CD4-positive, alpha-beta memory T cell (primary cell): Measurements from ENCODE around the gene CORO2A. TPM values are rescaled to one million over a fixed set of nuclear protein-coding genes. Genes with fewer than 3 reads are reported as not detected.

ENCODE experiments used
- CTCF ChIA-PET: fragments of 350-600 bp; sonication (Branson Sonifier 250); formaldehyde crosslinking; loops from one replicate; lab custom pipeline; 2021; ENCODE audit warnings: inconsistent platforms; ENCODE audit not compliant: partially characterized antibody; lab: Charles Lee
- POLR2A ChIA-PET: fragments of 350-600 bp; sonication (Branson Sonifier 250); formaldehyde crosslinking; loops from one replicate; lab custom pipeline; 2021; ENCODE audit not compliant: partially characterized antibody; lab: Charles Lee
- DNase-seq, 5 donors: peaks; one replicate each; pipeline versions ENCODE4 v3.0.0 to v3.0.0-alpha.2; 2020 to 2022; ENCODE audit warnings: mixed read lengths in 1 of 5
- H3K27ac ChIP-seq: one replicate; pipeline ENCODE4 v1.7.0; 2013; ENCODE audit warnings: low read depth, low read length
- H3K27me3 ChIP-seq: 2 replicates; pipeline ENCODE4 v1.7.0; 2013; ENCODE audit warnings: mild to moderate bottlenecking, low read length, moderate library complexity; ENCODE audit not compliant: insufficient read depth
- H3K36me3 ChIP-seq: 2 replicates; pipeline ENCODE4 v1.7.0; 2013; ENCODE audit warnings: mild to moderate bottlenecking, low read length, moderate library complexity; ENCODE audit not compliant: insufficient read depth
- H3K4me1 ChIP-seq: 2 replicates; pipeline ENCODE4 v1.7.0; 2013; ENCODE audit warnings: mild to moderate bottlenecking, low read length, moderate library complexity; ENCODE audit not compliant: insufficient read depth
- H3K4me3 ChIP-seq, 2 donors: one replicate each; pipeline ENCODE4 v1.7.0; 2013; ENCODE audit warnings: low read length in 2 of 2, mild to moderate bottlenecking in 1 of 2
- H3K9me3 ChIP-seq, 2 donors: one replicate each; pipeline ENCODE4 v1.7.0; 2013; ENCODE audit warnings: low read length in 2 of 2, control low read depth in 1 of 2; ENCODE audit not compliant: control insufficient read depth in 1 of 2
- H3K27ac Mint-ChIP-seq, 7 donors: one replicate each; pipeline ENCODE4 v1.8.0; 2020 to 2021; ENCODE audit warnings: mixed read lengths in 7 of 7, mild to moderate bottlenecking in 6 of 7, inconsistent platforms in 3 of 7, moderate library complexity in 3 of 7
- H3K27me3 Mint-ChIP-seq, 2 donors: one replicate each; pipeline ENCODE4 v1.8.0; 2020 to 2021; ENCODE audit warnings: mixed read lengths in 2 of 2
- H3K36me3 Mint-ChIP-seq, 2 donors: one replicate each; pipeline ENCODE4 v1.8.0; 2020 to 2021; ENCODE audit warnings: mixed read lengths in 2 of 2, inconsistent platforms in 1 of 2, mild to moderate bottlenecking in 1 of 2
- H3K4me1 Mint-ChIP-seq, 4 donors: one replicate each; pipeline ENCODE4 v1.8.0; 2020 to 2021; ENCODE audit warnings: mixed read lengths in 4 of 4, mild to moderate bottlenecking in 1 of 4
- H3K4me3 Mint-ChIP-seq, 8 donors: one replicate each; pipeline ENCODE4 v1.8.0; 2020 to 2021; ENCODE audit warnings: mixed read lengths in 8 of 8, mild to moderate bottlenecking in 7 of 8, moderate library complexity in 6 of 8, inconsistent platforms in 3 of 8
- H3K9me3 Mint-ChIP-seq, 8 donors: one replicate each; pipeline ENCODE4 v1.8.0; 2020 to 2021; ENCODE audit warnings: mixed read lengths in 8 of 8, mild to moderate bottlenecking in 5 of 8, inconsistent platforms in 3 of 8, moderate library complexity in 1 of 8
- intact Hi-C: fragments of 100-400 bp; cut with micrococcal nuclease; formaldehyde crosslinking; loops from one replicate; pipeline ENCODE4 v1.15.1; 2023
- polyA plus RNA-seq, 2 donors: library from polyadenylated mRNA; unstranded; fragments of 300-500 nt; fragmentation: Illumina TruSeq; gene quantifications; one replicate each; pipeline ENCODE4 v1.2.3, GENCODE V29; 2021
- total RNA-seq, 2 experiments: library from RNA; stranded (reverse); gene quantifications; one replicate each; pipeline ENCODE4 v1.2.3, GENCODE V29; 2021

CORO2A gene
- total and polyA plus RNA-seq, 4 experiments from 2014 or later, result 4.4 to 11.9 (median 8.5) TPM

- H3K9me3 Mint-ChIP-seq, result peaks cover 0 to 2% (median 0%) of the 10 kb centered on the region in 8 donors
- Histone ChIP-seq H3K9me3 (no peaks in the 10 kb centered on the region), H3K27me3 (no peaks in the 10 kb centered on the region), H3K36me3 (peaks cover 16% of the 10 kb centered on the region), H3K27ac (no peak overlapping the region), H3K4me3 (no peak overlapping the region), H3K4me1 (no peaks in the 10 kb centered on the region)
- H3K4me1 Mint-ChIP-seq, result peaks cover 0 to 8% (median 2%) of the 10 kb centered on the region in 4 donors
- CTCF ChIA-PET, result no interaction called here
- DNase-seq, result no peak
- intact Hi-C loops, result no loop called here
- peaks cover 36 to 58% of the 10 kb centered on the region in 2 donors for H3K36me3 Mint-ChIP-seq
- no peaks in the 10 kb centered on the region for H3K27me3 Mint-ChIP-seq
- H3K27ac Mint-ChIP-seq, result no peak overlapping the region
- no peak overlapping the region for H3K4me3 Mint-ChIP-seq
- POLR2A ChIA-PET, result no interaction called here
Observed at GRCh38 chr9:98227883-98228282, 35.4 kb upstream of the CORO2A start.

- CTCF ChIA-PET, result interaction anchor here (1.9 kb wide), 1 partner anchor 10 kb away, joined by 7 read pairs; no protein-coding TSS in a partner anchor
- H3K27ac ChIP-seq, result no peak overlapping the region
- H3K36me3 ChIP-seq, result peaks cover 11% of the 10 kb centered on the region
- H3K9me3 ChIP-seq, result no peaks in the 10 kb centered on the region
- POLR2A ChIA-PET, result no interaction called here
- Mint-ChIP-seq H3K4me3 (no peak overlapping the region), H3K9me3 (peaks cover 0 to 2% (median 0%) of the 10 kb centered on the region in 8 donors), H3K27me3 (no peaks in the 10 kb centered on the region), H3K27ac (no peak overlapping the region), H3K36me3 (peaks cover 41 to 56% of the 10 kb centered on the region in 2 donors), H3K4me1 (peaks cover 0 to 10% (median 3%) of the 10 kb centered on the region in 4 donors)
- H3K4me3 ChIP-seq, result no peak overlapping the region
- no peak for DNase-seq
- H3K27me3 ChIP-seq, result no peaks in the 10 kb centered on the region
- no peaks in the 10 kb centered on the region for H3K4me1 ChIP-seq
- intact Hi-C loops, result no loop called here
Observed at GRCh38 chr9:98226957-98227356, 34.5 kb upstream of the CORO2A start.

GRCh38 chr9:98226516-98226915 is 34.1 kb upstream of the CORO2A start:
- ChIA-PET CTCF (interaction anchor here (1.9 kb wide), 1 partner anchor 10 kb away, joined by 7 read pairs; no protein-coding TSS in a partner anchor), POLR2A (no interaction called here)
- DNase-seq, result no peak
- no peaks in the 10 kb centered on the region for H3K4me1 ChIP-seq
- H3K4me1 Mint-ChIP-seq, result peaks cover 0 to 10% (median 3%) of the 10 kb centered on the region in 4 donors
- H3K36me3 ChIP-seq, result peaks cover 11% of the 10 kb centered on the region
- peaks cover 0 to 2% (median 0%) of the 10 kb centered on the region in 8 donors for H3K9me3 Mint-ChIP-seq
- H3K36me3 Mint-ChIP-seq, result peaks cover 41 to 54% of the 10 kb centered on the region in 2 donors
- no peak overlapping the region for H3K27ac Mint-ChIP-seq
- intact Hi-C loops, result no loop called here
- H3K9me3 ChIP-seq, result no peaks in the 10 kb centered on the region
- no peak overlapping the region for H3K27ac ChIP-seq
- H3K27me3 Mint-ChIP-seq, result no peaks in the 10 kb centered on the region
- H3K4me3 ChIP-seq, result no peak overlapping the region
- no peaks in the 10 kb centered on the region for H3K27me3 ChIP-seq
- H3K4me3 Mint-ChIP-seq, result no peak overlapping the region

GRCh38 chr9:98225015-98225442 is 32.6 kb upstream of the CORO2A start:
- Mint-ChIP-seq H3K36me3 (peaks cover 41 to 54% of the 10 kb centered on the region in 2 donors), H3K4me3 (no peak overlapping the region), H3K4me1 (peaks cover 0 to 10% (median 3%) of the 10 kb centered on the region in 4 donors), H3K9me3 (peaks cover 0 to 2% (median 0%) of the 10 kb centered on the region in 8 donors), H3K27ac (no peak overlapping the region), H3K27me3 (no peaks in the 10 kb centered on the region)
- Histone ChIP-seq H3K9me3 (no peaks in the 10 kb centered on the region), H3K36me3 (peaks cover 11% of the 10 kb centered on the region), H3K27me3 (no peaks in the 10 kb centered on the region), H3K4me3 (no peak overlapping the region), H3K27ac (no peak overlapping the region), H3K4me1 (no peaks in the 10 kb centered on the region)
- ChIA-PET POLR2A (no interaction called here), CTCF (no interaction called here)
- no peak for DNase-seq
- intact Hi-C loops, result no loop called here

- no peak overlapping the region for H3K27ac ChIP-seq
- no peaks in the 10 kb centered on the region for H3K27me3 ChIP-seq
- peaks cover 0 to 10% (median 3%) of the 10 kb centered on the region in 4 donors for H3K4me1 Mint-ChIP-seq
- no peaks in the 10 kb centered on the region for H3K9me3 ChIP-seq
- ChIA-PET POLR2A (no interaction called here), CTCF (interaction anchor here (0.9 to 1.2 kb wide), 2 partner anchors 13 to 322 kb away, joined by 3 read pairs; no protein-coding TSS in a partner anchor)
- no peak for DNase-seq
- no peaks in the 10 kb centered on the region for H3K4me1 ChIP-seq
- no peak overlapping the region for H3K4me3 ChIP-seq
- H3K9me3 Mint-ChIP-seq, result peaks cover 0 to 2% (median 0%) of the 10 kb centered on the region in 8 donors
- no peak overlapping the region for H3K4me3 Mint-ChIP-seq
- intact Hi-C loops, result no loop called here
- no peaks in the 10 kb centered on the region for H3K36me3 ChIP-seq
- no peaks in the 10 kb centered on the region for H3K27me3 Mint-ChIP-seq
- peaks cover 40 to 50% of the 10 kb centered on the region in 2 donors for H3K36me3 Mint-ChIP-seq
- peak overlapping the region in 4 of 7 donors; percentile 2 to 40 (median 24) for H3K27ac Mint-ChIP-seq
Observed at GRCh38 chr9:98222885-98223691, 30.7 kb upstream of the CORO2A start.

- H3K4me3 ChIP-seq, result no peak overlapping the region
- DNase-seq, result no peak
- no peaks in the 10 kb centered on the region for H3K36me3 ChIP-seq
- peaks cover 34 to 41% of the 10 kb centered on the region in 2 donors for H3K36me3 Mint-ChIP-seq
- peaks cover 0 to 2% (median 0%) of the 10 kb centered on the region in 8 donors for H3K9me3 Mint-ChIP-seq
- ChIA-PET CTCF (interaction anchor here (0.6 to 1.6 kb wide), 2 partner anchors 11 to 16 kb away, joined by 3 to 4 read pairs; no protein-coding TSS in a partner anchor), POLR2A (interaction anchor here (1.5 kb wide), 1 partner anchor 34 kb away, joined by 3 read pairs; the partner anchor contains the start of gene TBC1D2)
- peaks cover 0 to 10% (median 3%) of the 10 kb centered on the region in 4 donors for H3K4me1 Mint-ChIP-seq
- no peak overlapping the region for H3K27ac Mint-ChIP-seq
- intact Hi-C loops, result no loop called here
- H3K4me3 Mint-ChIP-seq, result no peak overlapping the region
- H3K4me1 ChIP-seq, result no peaks in the 10 kb centered on the region
- no peaks in the 10 kb centered on the region for H3K27me3 Mint-ChIP-seq
- H3K27me3 ChIP-seq, result no peaks in the 10 kb centered on the region
- H3K27ac ChIP-seq, result no peak overlapping the region
- H3K9me3 ChIP-seq, result no peaks in the 10 kb centered on the region
Observed at GRCh38 chr9:98220911-98221310, 28.5 kb upstream of the CORO2A start.

- intact Hi-C loops, result no loop called here
- Histone ChIP-seq H3K4me3 (no peak overlapping the region), H3K27ac (no peak overlapping the region), H3K4me1 (no peaks in the 10 kb centered on the region), H3K27me3 (no peaks in the 10 kb centered on the region), H3K9me3 (no peaks in the 10 kb centered on the region), H3K36me3 (no peaks in the 10 kb centered on the region)
- ChIA-PET CTCF (no interaction called here), POLR2A (no interaction called here)
- Mint-ChIP-seq H3K4me1 (peaks cover 0 to 10% (median 4%) of the 10 kb centered on the region in 4 donors), H3K27ac (peak overlapping the region in 1 of 7 donors; percentile 17), H3K27me3 (no peaks in the 10 kb centered on the region), H3K9me3 (peaks cover 0 to 2% (median 0%) of the 10 kb centered on the region in 8 donors), H3K4me3 (no peak overlapping the region), H3K36me3 (peaks cover 34 to 50% of the 10 kb centered on the region in 2 donors)
- DNase-seq, result no peak
Observed at GRCh38 chr9:98219794-98220370, 27.4 kb upstream of the CORO2A start.
